ENCODE measurements around the gene TLN1.

The TLN1 gene

DNA sequence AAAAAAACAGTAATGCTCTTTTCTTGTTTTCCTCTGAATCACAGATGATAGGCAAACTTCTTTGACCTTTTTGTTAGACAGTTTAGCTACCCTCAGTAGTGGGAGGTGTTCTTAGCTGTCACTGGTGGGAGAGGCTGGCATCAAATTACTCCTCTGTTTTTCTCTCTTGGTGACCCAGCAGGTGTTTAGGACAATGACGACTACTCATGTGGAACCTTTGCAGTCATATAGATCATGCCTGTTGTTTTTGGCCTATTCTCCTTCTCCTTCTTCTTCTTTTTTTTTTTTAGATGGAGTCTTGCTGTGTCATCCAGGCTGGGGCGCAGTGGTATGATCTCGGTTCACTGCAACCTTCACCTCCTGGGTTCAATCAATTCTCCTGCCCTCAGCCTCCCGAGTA lies 44.0 kb upstream of the TLN1 start:
- TF ChIP-seq SPI1 (IDR thresholded peaks at IDR 0.05; ENCODE audit: borderline replicate concordance, low read depth): no peak
- no peak for TF ChIP-seq GABPA (IDR thresholded peaks at IDR 0.05; ENCODE audit: low read depth)
- TF ChIP-seq REST (IDR thresholded peaks at IDR 0.05; ENCODE audit: insufficient replicate concordance, low read depth): no peak
- no peak for TF ChIP-seq CTCF (IDR thresholded peaks at IDR 0.05; ENCODE audit: insufficient read depth, low read length)
- no peak for TF ChIP-seq POLR2AphosphoS5 (IDR thresholded peaks at IDR 0.05; ENCODE audit: low read depth)
- Histone ChIP-seq H3K27me3 (ENCODE audit: insufficient read depth, poor library complexity, severe bottlenecking) (no peaks in the 10 kb centered on the region), H3K4me3 (replicated peaks; ENCODE audit: insufficient read depth, low read length) (no peak overlapping the region), H3K27ac (replicated peaks) (peak overlapping the region; percentile 51)
- DNase-seq (ENCODE audit: low read depth in 1 of 2, low spot score in 1 of 2): no peak

DNA sequence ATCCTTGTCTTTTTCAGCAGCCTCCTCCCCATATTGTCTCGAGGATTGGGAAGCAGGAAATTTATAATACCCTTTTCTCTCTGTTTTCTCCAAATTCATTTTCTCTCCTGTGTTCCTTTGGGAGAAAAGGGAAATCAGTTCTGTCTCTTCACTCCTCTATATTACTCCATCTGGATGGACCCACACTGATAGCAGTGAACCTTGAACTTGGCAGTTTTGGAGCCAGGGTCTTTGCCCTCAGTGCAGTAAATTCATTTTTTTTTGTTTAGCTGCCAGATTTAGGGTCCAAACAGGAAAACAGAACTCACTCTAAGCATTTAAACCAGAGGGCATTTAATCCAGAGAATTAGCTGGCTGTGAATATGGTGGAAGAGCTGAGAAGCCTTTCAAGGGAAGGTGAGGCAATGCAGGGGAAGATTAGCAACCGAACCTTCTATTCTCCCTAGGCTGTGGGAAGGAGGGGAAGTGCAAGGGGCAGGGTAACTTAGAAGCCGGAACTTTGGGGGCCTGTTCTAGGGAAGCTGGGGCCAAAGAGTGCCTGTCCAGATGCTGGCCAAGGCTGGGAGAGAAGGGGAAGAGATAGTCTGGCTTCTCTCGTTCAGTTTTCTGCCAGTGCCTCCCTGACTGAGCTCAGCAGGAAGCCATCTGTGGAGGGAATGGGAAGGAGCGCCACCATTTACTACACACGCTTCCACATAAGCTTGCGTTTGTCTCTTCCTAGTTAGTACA lies 43.1 kb upstream of the TLN1 start:
- H3K27ac ChIP-seq (replicated peaks): peak overlapping the region; percentile 51
- TF ChIP-seq SPI1 (IDR thresholded peaks at IDR 0.05; ENCODE audit: borderline replicate concordance, low read depth) (peak; percentile 90), CTCF (IDR thresholded peaks at IDR 0.05; ENCODE audit: insufficient read depth, low read length) (no peak), GABPA (IDR thresholded peaks at IDR 0.05; ENCODE audit: low read depth) (peak; percentile 45; the same call in 1 of the 2 replicates)
- DNase-seq (ENCODE audit: low read depth in 1 of 2, low spot score in 1 of 2): peak; percentile 45 to 83

GRCh38 chr9:35771943-35772342 lies 39.9 kb upstream of the TLN1 start:
- no peak for TF ChIP-seq POLR2AphosphoS5 (IDR thresholded peaks at IDR 0.05; ENCODE audit: low read depth)
- TF ChIP-seq GABPA (IDR thresholded peaks at IDR 0.05; ENCODE audit: low read depth): no peak
- no peak overlapping the region for H3K4me3 ChIP-seq (replicated peaks; ENCODE audit: insufficient read depth, low read length)
- H3K27ac ChIP-seq (replicated peaks): no peak overlapping the region
- H3K27me3 ChIP-seq (ENCODE audit: insufficient read depth, poor library complexity, severe bottlenecking): no peaks in the 10 kb centered on the region
- DNase-seq (ENCODE audit: low read depth in 1 of 2, low spot score in 1 of 2): no peak

More for the DNA sequence above, 43.1 kb upstream of the TLN1 start:
- Histone ChIP-seq H3K27me3 (ENCODE audit: insufficient read depth, poor library complexity, severe bottlenecking) (no peaks in the 10 kb centered on the region), H3K4me3 (replicated peaks; ENCODE audit: insufficient read depth, low read length) (no peak overlapping the region)

GRCh38 chr9:35771534-35771933 lies 39.5 kb upstream of the TLN1 start:
- TF ChIP-seq POLR2AphosphoS5 (IDR thresholded peaks at IDR 0.05; ENCODE audit: low read depth): no peak
- no peak for TF ChIP-seq CTCF (IDR thresholded peaks at IDR 0.05; ENCODE audit: insufficient read depth, low read length)
- TF ChIP-seq GABPA (IDR thresholded peaks at IDR 0.05; ENCODE audit: low read depth): no peak
- no peak for TF ChIP-seq SPI1 (IDR thresholded peaks at IDR 0.05; ENCODE audit: borderline replicate concordance, low read depth)
- TF ChIP-seq REST (IDR thresholded peaks at IDR 0.05; ENCODE audit: insufficient replicate concordance, low read depth): no peak
- no peak overlapping the region for H3K4me3 ChIP-seq (replicated peaks; ENCODE audit: insufficient read depth, low read length)
- no peak overlapping the region for H3K27ac ChIP-seq (replicated peaks)
- H3K27me3 ChIP-seq (ENCODE audit: insufficient read depth, poor library complexity, severe bottlenecking): no peaks in the 10 kb centered on the region
- no peak for DNase-seq (ENCODE audit: low read depth in 1 of 2, low spot score in 1 of 2)
